IMR-90 (cell line): ENCODE measurements around the gene CARD10. TPM values are rescaled to one million over a fixed set of nuclear protein-coding genes. Genes with fewer than 3 reads are reported as not detected.

Experiments used
- ATAC-seq: fragments of 200-7000 bp; cut with Tn5 transposase; 2 replicates; pipeline ENCODE4 v1.9.1; 2020; ENCODE audit warnings: low read depth, mild to moderate bottlenecking, moderate library complexity
- BruUV-seq: library from RNA; stranded (reverse); fragments of 400-500 nt; replicated peaks from 2 replicates; lab custom pipeline; 2021; lab: Mats Ljungman, UMichigan
- CTCF ChIA-PET: fragments of 300-600 bp; formaldehyde crosslinking; extraction: SDS; loops from one replicate; lab custom pipeline; 2021; ENCODE audit warnings: antibody characterized with exemption; lab: Yijun Ruan, JAX
- POLR2A ChIA-PET: fragments of 300-600 bp; sonication (Branson Sonifier 250); formaldehyde crosslinking; loops from one replicate; lab custom pipeline; 2022; ENCODE audit warnings: antibody characterized with exemption; ENCODE audit not compliant: unreplicated experiment; lab: Charles Lee
- DNase-seq: peaks from one replicate; pipeline ENCODE4 v3.0.0; 2013
- H2AFZ ChIP-seq: replicated peaks from 2 replicates; pipeline ENCODE3; 2013; ENCODE audit warnings: low read length, mild to moderate bottlenecking; ENCODE audit not compliant: poor library complexity
- H2AK5ac ChIP-seq: 2 replicates; pipeline ENCODE4 v1.6.1; 2013; ENCODE audit warnings: low read depth, low read length, inconsistent platforms
- H2AK9ac ChIP-seq: replicated peaks from 2 replicates; pipeline ENCODE3; 2013; ENCODE audit warnings: mild to moderate bottlenecking, low read depth, low read length, moderate library complexity; ENCODE audit not compliant: poor library complexity
- H2BK120ac ChIP-seq: 2 replicates; pipeline ENCODE4 v1.6.1; 2013; ENCODE audit warnings: low read depth, low read length, inconsistent platforms
- H2BK15ac ChIP-seq: 3 replicates; pipeline ENCODE4 v1.6.1; 2013; ENCODE audit warnings: low read depth, low read length, inconsistent platforms
- H2BK20ac ChIP-seq: 2 replicates; pipeline ENCODE4 v1.6.1; 2013; ENCODE audit warnings: low read depth, mild to moderate bottlenecking, inconsistent platforms, low read length, moderate library complexity
- H2BK5ac ChIP-seq: 2 replicates; pipeline ENCODE4 v1.6.1; 2013; ENCODE audit warnings: mild to moderate bottlenecking, low read depth, low read length, inconsistent platforms; ENCODE audit not compliant: poor library complexity, severe bottlenecking
- H3K14ac ChIP-seq: replicated peaks from 2 replicates; pipeline ENCODE4 v1.6.1; 2013; ENCODE audit warnings: low read depth, low read length, inconsistent platforms
- H3K18ac ChIP-seq: 2 replicates; pipeline ENCODE4 v1.6.1; 2013; ENCODE audit warnings: low read depth, low read length, control low read depth
- H3K23ac ChIP-seq: 2 replicates; pipeline ENCODE4 v1.6.1; 2013; ENCODE audit warnings: low read depth, low read length, inconsistent platforms
- H3K27ac ChIP-seq: 2 replicates; pipeline ENCODE4 v1.5.1; 2013; ENCODE audit warnings: mild to moderate bottlenecking, control low read depth, low read length; ENCODE audit not compliant: insufficient read depth
- H3K27me3 ChIP-seq: 2 replicates; pipeline ENCODE4 v1.6.1; 2013; ENCODE audit warnings: low read length; ENCODE audit not compliant: control insufficient read depth, insufficient read depth
- H3K36me3 ChIP-seq: 2 replicates; pipeline ENCODE4 v1.6.1; 2013; ENCODE audit warnings: low read length, mixed read lengths; ENCODE audit not compliant: control insufficient read depth, insufficient read depth
- H3K4ac ChIP-seq: 2 replicates; pipeline ENCODE4 v1.6.1; 2013; ENCODE audit warnings: low read depth, low read length, inconsistent platforms
- H3K4me1 ChIP-seq: 2 replicates; pipeline ENCODE4 v1.6.1; 2013; ENCODE audit warnings: low read length, mixed read lengths; ENCODE audit not compliant: control insufficient read depth, insufficient read depth
- H3K4me2 ChIP-seq: 2 replicates; pipeline ENCODE4 v1.6.1; 2013; ENCODE audit warnings: low read depth, mild to moderate bottlenecking, control low read depth, low read length, moderate library complexity
- H3K4me3 ChIP-seq: 2 replicates; pipeline ENCODE4 v1.5.1; 2013; ENCODE audit warnings: low read depth, mild to moderate bottlenecking, control low read depth, low read length, moderate library complexity; ENCODE audit not compliant: insufficient read depth
- H3K56ac ChIP-seq: 2 replicates; pipeline ENCODE4 v1.6.1; 2013; ENCODE audit warnings: low read length, inconsistent platforms; ENCODE audit not compliant: insufficient read depth; ENCODE audit errors: extremely low read depth
- H3K79me1 ChIP-seq, 2 experiments: 2 replicates each; pipeline ENCODE4 v1.6.1; 2013; ENCODE audit warnings: low read length in 2 of 2, inconsistent platforms in 1 of 2, low read depth in 1 of 2
- H3K9ac ChIP-seq: 2 replicates; pipeline ENCODE4 v1.6.1; 2013; ENCODE audit warnings: low read depth, low read length, control low read depth
- H3K9me1 ChIP-seq: 2 replicates; pipeline ENCODE4 v1.6.1; 2013; ENCODE audit warnings: low read length, inconsistent platforms; ENCODE audit not compliant: insufficient read depth
- H3K9me3 ChIP-seq: 2 replicates; pipeline ENCODE4 v1.6.1; 2013; ENCODE audit warnings: low read length; ENCODE audit not compliant: control insufficient read depth, insufficient read depth
- H4K20me1 ChIP-seq: 2 replicates; pipeline ENCODE4 v1.6.1; 2013; ENCODE audit warnings: low read length, inconsistent platforms; ENCODE audit not compliant: insufficient read depth
- H4K5ac ChIP-seq: 2 replicates; pipeline ENCODE4 v1.6.1; 2013; ENCODE audit warnings: mild to moderate bottlenecking, low read depth, low read length, control low read depth
- H4K8ac ChIP-seq, 2 experiments: 2 replicates each; pipeline ENCODE4 v1.6.1; 2013; ENCODE audit warnings: low read depth in 2 of 2, low read length in 2 of 2, control low read depth in 1 of 2, inconsistent platforms in 1 of 2
- H4K91ac ChIP-seq: 2 replicates; pipeline ENCODE4 v1.6.1; 2013; ENCODE audit warnings: low read depth, low read length, inconsistent platforms; ENCODE audit not compliant: insufficient read depth
- ELK1 ChIP-seq: fragments of 150-350 bp; IDR thresholded peaks from 2 replicates; pipeline ENCODE4 v1.6.1; 2016; ENCODE audit warnings: low read depth, mild to moderate bottlenecking, low read length, moderate library complexity, borderline replicate concordance
- WGBS, 2 experiments: methylation state at CpG; one replicate each; pipeline versions ENCODE4 v1.1.5 to v1.1.7; 2013; ENCODE audit warnings: missing lambda C conversion rate in 2 of 2; ENCODE audit not compliant: insufficient read length in 1 of 2; ENCODE audit errors: extremely low coverage in 2 of 2; 5-methylcytosine and 5-hydroxymethylcytosine counted together
- dilution Hi-C: fragments of 300-500 bp; cut with HindIII; formaldehyde crosslinking; loops from one replicate; pipeline ENCODE4 v1.14.3; 2018; ENCODE audit warnings: low sequenced_read_pairs; ENCODE audit not compliant: unreplicated experiment
- in situ Hi-C: fragments of 300-500 bp; cut with MboI; formaldehyde crosslinking; loops from 3 replicates; pipeline ENCODE4 v1.14.3; 2019; ENCODE audit warnings: low sequenced_read_pairs, inconsistent platforms, mixed read lengths
- intact Hi-C: fragments of 100-400 bp; cut with micrococcal nuclease; formaldehyde crosslinking; loops from 2 replicates; pipeline ENCODE4 v1.10.0; 2022
- polyA plus RNA-seq, 3 experiments: library from polyadenylated mRNA; depleted of rRNA; stranded (reverse); fragments of >200 nt; gene quantifications; 2 replicates each; pipeline ENCODE4 v1.2.3, GENCODE V29; 2012; ENCODE audit warnings: low replicate concordance in 1 of 3
- total RNA-seq: library from RNA; depleted of rRNA; stranded (reverse); fragments of >200 nt; gene quantifications from 2 replicates; pipeline ENCODE4 v1.2.3, GENCODE V29; 2012

Gene CARD10
- total and polyA plus RNA-seq, 2 of the 4 experiments (the other 2 are of a cell fraction), result 6.1 to 18.4 TPM

GRCh38 chr22:37462436-37462835 is 56.8 kb downstream of the CARD10 start:
- H3K9ac ChIP-seq, result no peak overlapping the region
- no peak overlapping the region for H3K27ac ChIP-seq
- no peak for TF ChIP-seq ELK1
- no peak overlapping the region for H4K8ac ChIP-seq
- no peak overlapping the region for H2AFZ ChIP-seq
- dilution Hi-C loops, result no loop called here
- H3K36me3 ChIP-seq, result no peaks in the 10 kb centered on the region
- H4K20me1 ChIP-seq, result no peaks in the 10 kb centered on the region; the same call in 1 of the 2 replicates
- BruUV-seq, result no TSS peak
- no peak overlapping the region for H4K5ac ChIP-seq
- no peak overlapping the region for H3K23ac ChIP-seq
- H2BK120ac ChIP-seq, result no peak overlapping the region
- no peak overlapping the region for H2AK9ac ChIP-seq
- H3K4me3 ChIP-seq, result no peak overlapping the region
- in situ Hi-C loops, result loop anchor here (10.0 kb wide), 1 partner anchor 288 kb away; no protein-coding TSS in a partner anchor
- no peaks in the 10 kb centered on the region for H3K9me3 ChIP-seq
- no peak overlapping the region for H2BK15ac ChIP-seq
- ATAC-seq, result no peak
- WGBS, 2 experiments, result 29% methylated on average over 1 of the region's 5 CpGs; no CpG with 5 or more reads in 1 of the 2 experiments
- H3K27me3 ChIP-seq, result peaks cover 28% of the 10 kb centered on the region
- H3K9me1 ChIP-seq, result no peaks in the 10 kb centered on the region
- H3K4ac ChIP-seq, result no peak overlapping the region
- intact Hi-C loops, result no loop called here
- CTCF ChIA-PET, result no interaction called here
- no peak overlapping the region for H2AK5ac ChIP-seq
- H2BK20ac ChIP-seq, result no peak overlapping the region
- no peaks in the 10 kb centered on the region for H3K79me1 ChIP-seq
- H3K56ac ChIP-seq, result no peak overlapping the region
- no peak overlapping the region for H3K18ac ChIP-seq
- DNase-seq, result no peak
- POLR2A ChIA-PET, result no interaction called here
- no peak overlapping the region for H2BK5ac ChIP-seq
- no peak overlapping the region for H3K14ac ChIP-seq
- no peak overlapping the region for H4K91ac ChIP-seq
- H3K4me1 ChIP-seq, result no peaks in the 10 kb centered on the region
- no peak overlapping the region for H3K4me2 ChIP-seq
